HEK293T (cell line): ENCODE results near the gene JCAD.

ENCODE experiments used
- ARNT ChIP-seq: fragments of 450-650 bp; IDR thresholded peaks from 2 replicates; pipeline ENCODE4 v1.6.1; 2017; ENCODE audit warnings: mild to moderate bottlenecking
- BHLHE40 ChIP-seq: fragments of 450-650 bp; IDR thresholded peaks from 2 replicates; pipeline ENCODE4 v1.6.1; 2016; ENCODE audit warnings: mild to moderate bottlenecking, moderate library complexity, borderline replicate concordance
- ELF4 ChIP-seq: fragments of 450-650 bp; IDR thresholded peaks from 2 replicates; pipeline ENCODE4 v1.6.1; 2017; ENCODE audit warnings: antibody characterized with exemption
- FOXA1 ChIP-seq: fragments of 450-650 bp; IDR thresholded peaks from 2 replicates; pipeline ENCODE4 v1.6.1; 2016; ENCODE audit warnings: mild to moderate bottlenecking
- L3MBTL2 ChIP-seq: fragments of 450-650 bp; conservative IDR thresholded peaks from 2 replicates; pipeline ENCODE4 v1.6.1; 2016; ENCODE audit warnings: mild to moderate bottlenecking
- LEF1 ChIP-seq: fragments of 450-650 bp; IDR thresholded peaks from 2 replicates; pipeline ENCODE4 v1.6.1; 2017; ENCODE audit warnings: mild to moderate bottlenecking, borderline replicate concordance
- NFRKB ChIP-seq: fragments of 450-650 bp; IDR thresholded peaks from 2 replicates; pipeline ENCODE4 v1.6.1; 2016; ENCODE audit warnings: mild to moderate bottlenecking, moderate library complexity
- SP1 ChIP-seq: fragments of 450-650 bp; IDR thresholded peaks from 2 replicates; pipeline ENCODE4 v1.6.1; 2017
- SUZ12 ChIP-seq: fragments of 450-650 bp; IDR thresholded peaks from 2 replicates; pipeline ENCODE4 v1.6.1; 2016; ENCODE audit warnings: mild to moderate bottlenecking
- ZNF384 ChIP-seq: fragments of 450-650 bp; IDR thresholded peaks from 2 replicates; pipeline ENCODE4 v1.6.1; 2016

DNA sequence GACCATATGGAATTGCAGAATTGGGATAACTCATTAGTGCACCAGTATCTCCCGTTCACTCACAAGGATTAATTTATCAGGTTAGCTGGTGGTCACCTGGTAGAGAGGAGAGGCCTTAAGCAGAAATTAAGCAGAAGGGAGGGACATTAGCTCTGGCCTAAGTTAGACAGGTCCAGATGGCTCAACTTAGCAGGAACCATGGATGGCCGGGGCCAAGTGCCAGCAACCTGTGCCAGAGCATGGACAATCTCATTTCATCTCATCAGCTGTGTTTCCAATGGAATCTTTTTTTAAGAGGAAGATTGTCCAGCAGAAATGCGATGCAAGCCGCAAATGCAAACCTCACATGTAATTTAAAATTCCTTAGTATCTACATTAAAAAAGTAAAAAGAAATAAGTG is 82.2 kb downstream of the JCAD start:
- TF ChIP-seq L3MBTL2 (no peak), FOXA1 (no peak), SUZ12 (no peak), ARNT (no peak), NFRKB (no peak), ZNF384 (no peak), BHLHE40 (no peak), SP1 (no peak), ELF4 (no peak), LEF1 (no peak)
